ENCODE measurements around the gene CCDC68. TPM values are rescaled to one million over a fixed set of nuclear protein-coding genes. Genes with fewer than 3 reads are reported as not detected.
"Not testable (repeated sequence)": the region's sequence is repeated elsewhere in the genome, so short reads cannot be mapped to it uniquely, and the experiment has no call there.

The CCDC68 gene
- total and polyA plus RNA-seq, 7 donors = 1.0 to 2.0 (median 1.6) TPM

GRCh38 chr18:54856105-54856646 is 103.1 kb downstream of the CCDC68 start:
- no peaks in the 10 kb centered on the region for H3K4me1 ChIP-seq
- WGBS, 3 donors = 75 to 91% (median 88%) methylated on average over 2 of the region's 2 CpGs
- intact Hi-C loops (cut with DNase I) = no loop called here
- peaks cover 0 to 2% (median 0%) of the 10 kb centered on the region in 3 donors for H3K27me3 ChIP-seq (ENCODE audit: insufficient read depth in 3 of 3, low read length in 2 of 3)
- H3K4me3 ChIP-seq = no peak overlapping the region
- ATAC-seq (no peak), DNase-seq (no peak)
- no peaks in the 10 kb centered on the region for H3K9me3 ChIP-seq
- H3K27ac ChIP-seq = no peak overlapping the region
- H3K36me3 ChIP-seq (ENCODE audit: insufficient read depth in 1 of 2, low read depth in 1 of 2) = no peaks in the 10 kb centered on the region
- no peak for TF ChIP-seq CTCF (IDR thresholded peaks at IDR 0.05)

GRCh38 chr18:54855050-54855449 is 104.2 kb downstream of the CCDC68 start:
- intact Hi-C loops (cut with DNase I); ATAC-seq; H3K4me3 ChIP-seq; H3K36me3 ChIP-seq (ENCODE audit: insufficient read depth in 1 of 2, low read depth in 1 of 2); H3K27ac ChIP-seq; H3K27me3 ChIP-seq (ENCODE audit: insufficient read depth in 3 of 3, low read length in 2 of 3); DNase-seq; H3K9me3 ChIP-seq; H3K4me1 ChIP-seq: not testable (repeated sequence)
- 80 to 88% (median 82%) methylated on average over 3 of the region's 3 CpGs for WGBS, 3 donors

GRCh38 chr18:54852780-54853675 is 106.2 kb downstream of the CCDC68 start:
- TF ChIP-seq CTCF (IDR thresholded peaks at IDR 0.05) = no peak
- intact Hi-C loops (cut with DNase I) = no loop called here
- Histone ChIP-seq H3K9me3 (no peaks in the 10 kb centered on the region), H3K27me3 (ENCODE audit: insufficient read depth in 3 of 3, low read length in 2 of 3) (peaks cover 0 to 2% (median 0%) of the 10 kb centered on the region in 3 donors), H3K27ac (no peak overlapping the region), H3K4me1 (no peaks in the 10 kb centered on the region), H3K36me3 (ENCODE audit: insufficient read depth in 1 of 2, low read depth in 1 of 2) (no peaks in the 10 kb centered on the region), H3K4me3 (no peak overlapping the region)
- ATAC-seq (no peak), DNase-seq (no peak)
- 58 to 61% (median 60%) methylated on average over 6 of the region's 6 CpGs for WGBS, 3 donors

Other genes starting within 250 kb of the CCDC68 start
- under 1 TPM; 0.05 to 0.20 (median 0.12) TPM for gene RAB27B, start 131.0 kb downstream of the CCDC68 start, total RNA-seq
- under 1 TPM in 2 of 3 donors, not detected in 1; 0.03 to 0.04 TPM for gene RAB27B, start 131.0 kb downstream of the CCDC68 start, polyA plus RNA-seq

All from psoas muscle (tissue), 8 donors.